GM13977 (cell line): Measurements from ENCODE around the gene MZB1.

Source experiments
- DNase-seq: peaks from one replicate; pipeline ENCODE4 v3.0.0; 2012; ENCODE audit warnings: low spot score
- CTCF ChIP-seq: IDR thresholded peaks from 2 replicates; pipeline ENCODE4 v1.5.1; 2012; ENCODE audit warnings: mild to moderate bottlenecking, control low read depth; ENCODE audit not compliant: insufficient read depth; ENCODE audit errors: extremely low read depth, missing control alignments
- in situ Hi-C: fragments of 300-500 bp; cut with MboI; formaldehyde crosslinking; loops from one replicate; pipeline ENCODE4 v1.12.0; 2022; ENCODE audit warnings: low sequenced_read_pairs, low pct_unique_long_range_greater_than_20kb, mixed read lengths, inconsistent platforms; ENCODE audit not compliant: unreplicated experiment

MZB1 gene

DNA sequence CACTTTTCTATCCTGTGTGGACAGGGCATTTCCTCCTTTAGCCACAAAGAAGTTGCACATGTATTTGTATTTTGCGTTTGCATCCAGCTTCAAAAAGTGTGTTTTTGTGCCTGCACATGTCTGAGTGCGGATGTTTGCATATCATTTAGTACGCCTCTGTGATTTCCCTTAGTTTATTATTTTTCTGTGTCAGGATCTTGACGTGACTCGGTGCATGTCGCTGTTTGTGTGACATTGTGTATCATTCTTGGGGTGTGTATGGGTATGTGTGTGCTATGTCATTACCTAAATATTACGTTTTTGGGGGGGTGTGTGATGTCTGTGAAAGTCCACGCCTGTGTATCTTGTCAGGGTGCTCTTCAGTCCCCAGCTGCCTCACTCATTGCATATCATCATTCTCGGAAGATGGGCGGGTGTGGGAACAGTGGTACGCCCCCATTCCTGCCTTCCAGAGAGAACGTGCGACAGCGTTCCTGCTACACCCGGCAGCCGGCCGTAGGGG, 48.5 kb downstream of the MZB1 start:
- DNase-seq, result no peak
- no peak for TF ChIP-seq CTCF
- in situ Hi-C loops, result no loop called here

DNA sequence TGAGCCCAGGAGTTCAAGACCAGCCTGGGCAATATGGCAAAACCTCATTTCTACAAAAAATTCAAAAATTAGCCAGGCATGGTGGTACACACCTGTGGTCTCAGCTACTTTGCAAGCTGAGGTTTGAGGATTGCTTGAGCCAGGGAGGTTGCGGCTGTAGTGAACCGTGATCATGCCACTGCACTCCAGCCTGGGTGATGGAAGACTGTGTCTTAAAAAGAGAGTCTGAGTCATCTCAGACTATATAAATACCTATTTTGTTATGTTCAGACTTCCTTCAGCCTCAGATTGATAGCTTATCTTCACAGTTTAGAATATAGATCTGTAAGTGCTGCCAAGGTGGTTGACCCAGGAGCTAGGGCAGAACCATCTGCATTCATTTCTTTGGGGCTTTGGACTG, 49.7 kb downstream of the MZB1 start:
- DNase-seq, result no peak
- no peak for TF ChIP-seq CTCF
- in situ Hi-C loops, result no loop called here
